HK-2 (cell line): ENCODE data around the gene ANKRD65.
"Not testable (repeated sequence)": the region's sequence is repeated elsewhere in the genome, so short reads cannot be mapped to it uniquely, and the experiment has no call there.

Experiments used
- DNase-seq: peaks from one replicate; pipeline ENCODE4 v3.0.0-alpha.2; 2018; ENCODE audit not compliant: unreplicated experiment

The ANKRD65 gene

GRCh38 chr1:1371364-1371745, 49.7 kb downstream of the ANKRD65 start:
- DNase-seq, result no peak

GRCh38 chr1:1370771-1371300, 50.2 kb downstream of the ANKRD65 start:
- no peak for DNase-seq

- not testable (repeated sequence) for DNase-seq
Measured at GRCh38 chr1:1370094-1370493, 51.0 kb downstream of the ANKRD65 start.
